HL-60 (cell line): Measurements from ENCODE around the gene SETD3.

Experiments used
- POLR2AphosphoS5 ChIP-seq: IDR thresholded peaks from 2 replicates; pipeline ENCODE4 v1.6.1; 2012; ENCODE audit warnings: low read depth
- TF ChIP-seq, protein P1 (sequence below): IDR thresholded peaks from one replicate; pipeline ENCODE4 v1.5.1; 2011; ENCODE audit warnings: low read length, control low read depth, inconsistent platforms; ENCODE audit not compliant: insufficient read depth
- TF ChIP-seq, protein P2 (sequence below): IDR thresholded peaks from 2 replicates; pipeline ENCODE4 v1.6.1; 2012; ENCODE audit warnings: low read depth; ENCODE audit not compliant: insufficient replicate concordance

DNA sequence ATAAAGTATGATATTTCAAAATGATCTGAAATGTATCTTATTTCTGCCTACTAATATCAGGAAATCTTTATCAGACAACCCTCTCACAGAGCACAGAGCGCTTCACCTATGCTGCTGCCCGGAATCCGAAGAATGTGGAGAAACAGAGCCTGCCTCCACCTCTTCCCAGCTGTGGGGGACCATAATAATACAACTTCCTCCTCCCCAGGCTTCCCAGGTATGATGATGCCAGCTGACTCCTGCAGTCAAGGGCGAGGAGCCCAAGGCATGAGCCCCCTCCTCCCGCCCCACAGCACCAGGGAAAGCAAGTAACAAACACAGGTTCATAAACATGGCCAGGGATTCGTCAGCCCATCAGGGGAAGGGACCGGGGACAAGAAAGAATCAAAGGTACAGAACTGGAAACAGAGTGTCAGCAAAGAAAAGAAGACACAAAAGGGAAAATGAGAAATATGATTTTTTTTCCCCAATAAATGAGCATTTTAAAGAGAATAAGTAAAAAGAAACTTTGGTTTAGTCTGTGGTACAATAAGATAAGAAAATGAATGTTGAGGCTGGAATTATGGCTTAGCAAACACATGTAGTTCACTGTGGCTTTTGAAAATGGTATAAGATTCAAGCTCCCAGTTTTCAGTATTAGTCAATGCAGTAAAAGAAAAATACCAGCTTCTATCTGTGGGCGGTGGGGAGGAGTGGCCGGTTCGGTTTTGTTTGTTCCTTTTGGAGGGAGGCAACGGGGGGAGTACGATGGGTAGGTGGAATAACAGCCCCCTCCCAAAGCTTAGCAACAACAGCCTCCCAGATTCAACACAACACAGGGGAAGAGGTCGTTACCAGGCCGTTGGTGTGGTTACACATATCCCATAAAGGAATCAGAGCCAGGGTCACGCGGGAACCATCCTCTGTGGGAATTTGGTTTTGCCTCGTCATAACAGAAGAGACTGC lies 68.3 kb downstream of the SETD3 start:
- TF ChIP-seq, protein P1, sequence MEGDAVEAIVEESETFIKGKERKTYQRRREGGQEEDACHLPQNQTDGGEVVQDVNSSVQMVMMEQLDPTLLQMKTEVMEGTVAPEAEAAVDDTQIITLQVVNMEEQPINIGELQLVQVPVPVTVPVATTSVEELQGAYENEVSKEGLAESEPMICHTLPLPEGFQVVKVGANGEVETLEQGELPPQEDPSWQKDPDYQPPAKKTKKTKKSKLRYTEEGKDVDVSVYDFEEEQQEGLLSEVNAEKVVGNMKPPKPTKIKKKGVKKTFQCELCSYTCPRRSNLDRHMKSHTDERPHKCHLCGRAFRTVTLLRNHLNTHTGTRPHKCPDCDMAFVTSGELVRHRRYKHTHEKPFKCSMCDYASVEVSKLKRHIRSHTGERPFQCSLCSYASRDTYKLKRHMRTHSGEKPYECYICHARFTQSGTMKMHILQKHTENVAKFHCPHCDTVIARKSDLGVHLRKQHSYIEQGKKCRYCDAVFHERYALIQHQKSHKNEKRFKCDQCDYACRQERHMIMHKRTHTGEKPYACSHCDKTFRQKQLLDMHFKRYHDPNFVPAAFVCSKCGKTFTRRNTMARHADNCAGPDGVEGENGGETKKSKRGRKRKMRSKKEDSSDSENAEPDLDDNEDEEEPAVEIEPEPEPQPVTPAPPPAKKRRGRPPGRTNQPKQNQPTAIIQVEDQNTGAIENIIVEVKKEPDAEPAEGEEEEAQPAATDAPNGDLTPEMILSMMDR: no peak
- TF ChIP-seq, protein P2, sequence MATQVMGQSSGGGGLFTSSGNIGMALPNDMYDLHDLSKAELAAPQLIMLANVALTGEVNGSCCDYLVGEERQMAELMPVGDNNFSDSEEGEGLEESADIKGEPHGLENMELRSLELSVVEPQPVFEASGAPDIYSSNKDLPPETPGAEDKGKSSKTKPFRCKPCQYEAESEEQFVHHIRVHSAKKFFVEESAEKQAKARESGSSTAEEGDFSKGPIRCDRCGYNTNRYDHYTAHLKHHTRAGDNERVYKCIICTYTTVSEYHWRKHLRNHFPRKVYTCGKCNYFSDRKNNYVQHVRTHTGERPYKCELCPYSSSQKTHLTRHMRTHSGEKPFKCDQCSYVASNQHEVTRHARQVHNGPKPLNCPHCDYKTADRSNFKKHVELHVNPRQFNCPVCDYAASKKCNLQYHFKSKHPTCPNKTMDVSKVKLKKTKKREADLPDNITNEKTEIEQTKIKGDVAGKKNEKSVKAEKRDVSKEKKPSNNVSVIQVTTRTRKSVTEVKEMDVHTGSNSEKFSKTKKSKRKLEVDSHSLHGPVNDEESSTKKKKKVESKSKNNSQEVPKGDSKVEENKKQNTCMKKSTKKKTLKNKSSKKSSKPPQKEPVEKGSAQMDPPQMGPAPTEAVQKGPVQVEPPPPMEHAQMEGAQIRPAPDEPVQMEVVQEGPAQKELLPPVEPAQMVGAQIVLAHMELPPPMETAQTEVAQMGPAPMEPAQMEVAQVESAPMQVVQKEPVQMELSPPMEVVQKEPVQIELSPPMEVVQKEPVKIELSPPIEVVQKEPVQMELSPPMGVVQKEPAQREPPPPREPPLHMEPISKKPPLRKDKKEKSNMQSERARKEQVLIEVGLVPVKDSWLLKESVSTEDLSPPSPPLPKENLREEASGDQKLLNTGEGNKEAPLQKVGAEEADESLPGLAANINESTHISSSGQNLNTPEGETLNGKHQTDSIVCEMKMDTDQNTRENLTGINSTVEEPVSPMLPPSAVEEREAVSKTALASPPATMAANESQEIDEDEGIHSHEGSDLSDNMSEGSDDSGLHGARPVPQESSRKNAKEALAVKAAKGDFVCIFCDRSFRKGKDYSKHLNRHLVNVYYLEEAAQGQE: no peak
- TF ChIP-seq POLR2AphosphoS5: no peak
